ENCODE results near the gene MRPL49. TPM values are rescaled to one million over a fixed set of nuclear protein-coding genes. Genes with fewer than 3 reads are reported as not detected.

The MRPL49 gene
- total and polyA plus RNA-seq, 9 of the 15 experiments (the other 6 are each of a cell fraction or from before 2014, with no cell fraction given), result 74.3 to 132 (median 91.2) TPM

DNA sequence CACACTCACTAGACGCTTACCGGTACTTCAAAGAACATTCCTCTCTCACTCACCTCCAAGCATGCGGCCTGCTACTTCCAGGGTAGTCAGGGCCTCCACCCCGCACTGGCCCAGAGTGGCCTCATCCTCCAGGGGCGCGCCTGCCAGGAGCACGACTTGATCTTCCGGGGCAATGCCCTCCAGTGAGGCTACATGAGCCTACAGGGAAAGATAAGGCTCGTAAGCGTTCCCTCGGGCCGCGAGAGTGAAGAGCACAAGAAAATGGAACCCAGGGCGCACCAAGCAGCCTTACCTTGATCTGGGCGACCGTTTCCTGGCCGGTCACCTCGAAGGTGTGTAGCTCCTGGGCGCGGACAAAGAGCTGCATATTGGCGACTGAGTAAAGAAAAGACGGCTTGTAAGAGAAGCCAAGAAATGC lies 665 bp upstream of the MRPL49 start (continued):
- TF ChIP-seq IFI16 (CRISPR knock-in tag; IDR thresholded peaks at IDR 0.05) (no peak), SMARCE1 (IDR thresholded peaks at IDR 0.05) (0 out of 2 replicates have a peak, but pooled peaks have one; percentile 20), NFXL1 (CRISPR knock-in tag; IDR thresholded peaks at IDR 0.05) (no peak), RAD21 (CRISPR knock-in tag; conservative IDR thresholded peaks at IDR 0.05 in 1 of 2, IDR thresholded peaks at IDR 0.05 in 1 of 2) (no peak), SMAD4 (CRISPR knock-in tag; conservative IDR thresholded peaks at IDR 0.05) (peak; percentile 9; the same call in 1 of the 2 replicates), USF1 (CRISPR knock-in tag; IDR thresholded peaks at IDR 0.05) (peak; percentile 37; the same call in 1 of the 2 replicates), KLF16 (IDR thresholded peaks at IDR 0.05) (no peak), SMARCB1 (IDR thresholded peaks at IDR 0.05; ENCODE audit: insufficient read length, low read depth) (no peak), FOXP1 (CRISPR knock-in tag; IDR thresholded peaks at IDR 0.05) (peak; percentile 80; the same call in 1 of the 2 replicates), GABPA (tag; conservative IDR thresholded peaks at IDR 0.05; ENCODE audit: low read depth) (peak; percentile 49), ZNF324 (CRISPR knock-in tag; IDR thresholded peaks at IDR 0.05) (no peak), FOXJ3 (CRISPR knock-in tag; IDR thresholded peaks at IDR 0.05) (no peak), ZBED1 (IDR thresholded peaks at IDR 0.05) (no peak), ZBTB11 (CRISPR knock-in tag; IDR thresholded peaks at IDR 0.05) (no peak), SMAD2 (IDR thresholded peaks at IDR 0.05; ENCODE audit: low read depth, low read length) (no peak), ZNF316 (IDR thresholded peaks at IDR 0.05) (no peak), ADNP (tag; IDR thresholded peaks at IDR 0.05) (no peak), ZNF217 (CRISPR knock-in tag; IDR thresholded peaks at IDR 0.05) (no peak), PPARD (CRISPR knock-in tag; IDR thresholded peaks at IDR 0.05) (no peak), RBM25 (IDR thresholded peaks at IDR 0.05; ENCODE audit: low read depth, low read length, severe bottlenecking) (no peak), KDM5B (IDR thresholded peaks at IDR 0.05; ENCODE audit: insufficient replicate concordance, low read depth, low read length) (no peak)
- TF ChIP-seq, protein P1, sequence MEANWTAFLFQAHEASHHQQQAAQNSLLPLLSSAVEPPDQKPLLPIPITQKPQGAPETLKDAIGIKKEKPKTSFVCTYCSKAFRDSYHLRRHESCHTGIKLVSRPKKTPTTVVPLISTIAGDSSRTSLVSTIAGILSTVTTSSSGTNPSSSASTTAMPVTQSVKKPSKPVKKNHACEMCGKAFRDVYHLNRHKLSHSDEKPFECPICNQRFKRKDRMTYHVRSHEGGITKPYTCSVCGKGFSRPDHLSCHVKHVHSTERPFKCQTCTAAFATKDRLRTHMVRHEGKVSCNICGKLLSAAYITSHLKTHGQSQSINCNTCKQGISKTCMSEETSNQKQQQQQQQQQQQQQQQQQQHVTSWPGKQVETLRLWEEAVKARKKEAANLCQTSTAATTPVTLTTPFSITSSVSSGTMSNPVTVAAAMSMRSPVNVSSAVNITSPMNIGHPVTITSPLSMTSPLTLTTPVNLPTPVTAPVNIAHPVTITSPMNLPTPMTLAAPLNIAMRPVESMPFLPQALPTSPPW (CRISPR knock-in tag; IDR thresholded peaks at IDR 0.05), result no peak
